ENCODE measurements around the gene TET3.

DNA sequence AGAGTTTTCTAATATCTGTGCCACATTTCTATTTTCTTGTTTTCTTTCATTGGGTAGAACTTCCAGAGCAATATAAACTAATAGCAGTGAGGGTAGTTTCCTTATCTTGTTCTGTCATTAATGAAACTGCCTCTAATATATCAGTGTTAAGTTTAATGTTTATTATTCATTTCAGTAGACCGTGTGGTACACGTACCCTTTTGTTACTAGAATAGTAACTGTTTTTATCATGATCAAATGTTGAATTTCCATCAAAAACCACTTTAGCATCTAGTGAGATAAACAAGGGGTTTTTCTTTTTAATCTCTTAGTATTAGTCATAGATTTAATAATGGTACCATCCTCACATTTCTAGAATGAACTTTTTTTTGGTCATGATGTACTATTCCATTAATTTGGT lies 42.0 kb upstream of the TET3 start:
- TF ChIP-seq, protein P1, sequence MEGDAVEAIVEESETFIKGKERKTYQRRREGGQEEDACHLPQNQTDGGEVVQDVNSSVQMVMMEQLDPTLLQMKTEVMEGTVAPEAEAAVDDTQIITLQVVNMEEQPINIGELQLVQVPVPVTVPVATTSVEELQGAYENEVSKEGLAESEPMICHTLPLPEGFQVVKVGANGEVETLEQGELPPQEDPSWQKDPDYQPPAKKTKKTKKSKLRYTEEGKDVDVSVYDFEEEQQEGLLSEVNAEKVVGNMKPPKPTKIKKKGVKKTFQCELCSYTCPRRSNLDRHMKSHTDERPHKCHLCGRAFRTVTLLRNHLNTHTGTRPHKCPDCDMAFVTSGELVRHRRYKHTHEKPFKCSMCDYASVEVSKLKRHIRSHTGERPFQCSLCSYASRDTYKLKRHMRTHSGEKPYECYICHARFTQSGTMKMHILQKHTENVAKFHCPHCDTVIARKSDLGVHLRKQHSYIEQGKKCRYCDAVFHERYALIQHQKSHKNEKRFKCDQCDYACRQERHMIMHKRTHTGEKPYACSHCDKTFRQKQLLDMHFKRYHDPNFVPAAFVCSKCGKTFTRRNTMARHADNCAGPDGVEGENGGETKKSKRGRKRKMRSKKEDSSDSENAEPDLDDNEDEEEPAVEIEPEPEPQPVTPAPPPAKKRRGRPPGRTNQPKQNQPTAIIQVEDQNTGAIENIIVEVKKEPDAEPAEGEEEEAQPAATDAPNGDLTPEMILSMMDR (IDR thresholded peaks at IDR 0.05) = no peak
- TF ChIP-seq POLR2A (IDR thresholded peaks at IDR 0.05) = no peak

All from vagina (tissue), 2 donors.